Measurements from ENCODE around the gene NPB.

NPB gene

DNA sequence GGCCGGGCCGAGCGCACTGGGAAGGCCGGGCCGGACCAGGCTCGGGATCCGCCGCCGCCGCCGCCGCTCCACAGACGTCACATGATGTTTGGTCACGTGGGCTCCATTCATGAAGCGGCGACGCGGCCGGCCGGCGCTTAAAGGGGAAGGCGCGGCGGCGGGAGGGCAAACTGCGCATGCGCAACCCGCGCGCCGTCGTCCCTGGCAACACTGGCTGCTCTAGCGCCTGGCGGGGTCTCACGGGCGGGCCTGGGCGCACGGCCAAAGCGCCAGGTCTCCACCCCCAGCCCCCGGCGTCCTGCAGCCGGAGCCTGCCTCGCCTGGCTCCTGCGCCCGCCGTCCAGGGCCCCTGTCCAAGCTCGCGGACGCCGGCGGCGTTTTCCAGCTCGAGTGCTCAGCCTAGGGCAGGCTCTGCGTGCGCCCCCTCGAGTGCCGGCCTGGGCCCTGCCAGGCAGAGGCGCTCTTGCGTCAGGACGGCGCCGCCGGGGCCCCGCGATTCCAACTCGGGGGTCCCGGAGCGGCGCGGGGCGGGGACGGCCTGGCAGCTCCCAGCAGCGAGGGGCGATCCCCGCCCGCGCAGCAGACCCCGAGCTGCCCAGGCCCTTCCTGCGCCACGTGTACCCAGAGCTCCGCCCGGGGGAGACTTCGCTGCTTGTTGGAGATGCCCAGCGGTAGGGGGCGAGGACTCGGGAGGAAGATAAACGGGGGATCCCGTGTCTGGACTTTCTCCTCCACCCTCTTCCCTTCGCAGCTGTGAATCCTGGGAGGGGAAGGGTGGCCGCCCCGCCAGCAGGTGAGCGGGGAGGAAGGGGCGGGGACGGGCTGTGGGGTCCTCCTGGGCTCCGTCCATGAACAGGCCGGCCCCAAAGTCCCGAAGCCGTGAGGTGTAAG, 25.9 kb downstream of the NPB start, which contains the start of gene MAFG:
MAFG (minus strand) TSS at position 83 of the 891 bp plus-strand sequence. CDS start 4,550 bp downstream, outside the sequence.
- peak; percentile 94 for DNase-seq

DNA sequence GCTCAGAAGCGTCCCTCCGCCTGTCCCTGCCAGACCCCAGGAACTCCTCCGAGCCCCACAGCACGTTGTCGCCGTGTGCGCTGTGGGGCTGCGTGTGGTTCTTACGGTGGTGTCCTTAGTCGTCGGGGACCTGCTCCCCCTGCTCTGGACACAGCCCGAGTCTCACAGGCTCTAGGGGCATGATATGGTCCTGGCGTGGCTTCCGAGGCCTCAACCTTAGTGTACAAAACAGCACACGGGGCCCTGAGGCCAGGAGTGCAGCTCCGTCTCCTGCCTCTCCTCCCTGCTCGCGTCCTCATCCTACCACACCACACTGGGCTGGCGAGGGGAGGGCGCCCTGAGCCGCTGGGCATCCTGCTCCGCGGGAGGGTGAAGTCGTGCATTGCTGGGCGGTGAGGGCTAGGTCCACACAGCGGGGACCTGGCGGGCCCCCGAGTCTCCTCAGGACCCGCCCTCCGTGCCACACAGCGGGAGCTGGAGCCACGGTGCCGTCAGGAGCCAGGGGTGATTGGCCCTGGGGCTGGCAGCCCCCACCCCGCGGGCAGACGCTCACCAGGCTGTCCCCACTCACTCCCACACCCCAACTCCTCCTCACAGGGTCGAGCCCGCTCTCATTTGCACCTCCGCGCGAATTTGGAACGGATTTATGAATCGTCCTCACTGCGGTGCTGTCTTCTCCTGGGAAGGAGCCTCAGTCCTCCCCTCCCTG, 26.7 kb downstream of the NPB start:
- DNase-seq: no peak

DNA sequence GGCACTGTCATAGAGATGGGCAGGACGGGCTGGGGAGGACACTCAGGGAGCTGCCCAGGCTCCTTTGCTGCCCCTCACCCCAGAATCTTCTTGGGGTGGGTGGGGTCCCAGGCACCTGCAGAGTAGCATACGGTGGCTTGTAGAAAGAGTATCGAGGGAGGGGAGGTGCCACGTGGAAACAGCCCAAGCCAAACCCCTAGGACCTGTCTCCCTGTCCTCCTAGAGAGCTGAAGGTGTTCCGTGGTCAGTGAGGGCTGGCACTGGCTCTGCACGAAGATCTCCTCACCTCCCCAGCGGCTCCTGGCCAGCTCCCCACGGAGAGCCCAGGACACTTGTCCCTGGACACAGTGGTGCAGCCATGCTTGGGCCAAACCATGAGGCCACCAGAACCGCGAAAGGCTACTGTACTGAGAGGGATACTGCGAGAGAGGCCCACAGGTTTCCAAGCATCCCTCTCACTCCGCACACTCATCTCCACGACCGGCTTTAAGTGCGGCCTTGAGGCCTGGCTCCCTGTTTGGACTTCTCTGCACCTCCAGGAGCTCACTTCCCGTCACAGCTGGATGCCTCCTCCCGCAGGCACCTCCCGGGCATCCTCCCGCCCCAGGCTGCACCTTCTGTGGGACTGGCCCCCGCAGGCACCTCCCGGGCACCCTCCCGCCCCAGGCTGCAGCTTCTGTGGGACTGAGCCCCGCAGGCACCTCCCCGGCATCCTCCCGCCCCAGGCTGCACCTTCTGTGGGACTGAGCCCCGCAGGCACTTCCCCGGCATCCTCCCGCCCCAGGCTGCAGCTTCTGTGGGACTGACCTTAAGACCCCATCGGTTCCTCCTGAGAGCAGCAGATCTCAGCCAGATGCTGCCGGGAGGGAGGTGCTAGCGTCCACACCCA, 27.5 kb downstream of the NPB start:
- DNase-seq: no peak

DNA sequence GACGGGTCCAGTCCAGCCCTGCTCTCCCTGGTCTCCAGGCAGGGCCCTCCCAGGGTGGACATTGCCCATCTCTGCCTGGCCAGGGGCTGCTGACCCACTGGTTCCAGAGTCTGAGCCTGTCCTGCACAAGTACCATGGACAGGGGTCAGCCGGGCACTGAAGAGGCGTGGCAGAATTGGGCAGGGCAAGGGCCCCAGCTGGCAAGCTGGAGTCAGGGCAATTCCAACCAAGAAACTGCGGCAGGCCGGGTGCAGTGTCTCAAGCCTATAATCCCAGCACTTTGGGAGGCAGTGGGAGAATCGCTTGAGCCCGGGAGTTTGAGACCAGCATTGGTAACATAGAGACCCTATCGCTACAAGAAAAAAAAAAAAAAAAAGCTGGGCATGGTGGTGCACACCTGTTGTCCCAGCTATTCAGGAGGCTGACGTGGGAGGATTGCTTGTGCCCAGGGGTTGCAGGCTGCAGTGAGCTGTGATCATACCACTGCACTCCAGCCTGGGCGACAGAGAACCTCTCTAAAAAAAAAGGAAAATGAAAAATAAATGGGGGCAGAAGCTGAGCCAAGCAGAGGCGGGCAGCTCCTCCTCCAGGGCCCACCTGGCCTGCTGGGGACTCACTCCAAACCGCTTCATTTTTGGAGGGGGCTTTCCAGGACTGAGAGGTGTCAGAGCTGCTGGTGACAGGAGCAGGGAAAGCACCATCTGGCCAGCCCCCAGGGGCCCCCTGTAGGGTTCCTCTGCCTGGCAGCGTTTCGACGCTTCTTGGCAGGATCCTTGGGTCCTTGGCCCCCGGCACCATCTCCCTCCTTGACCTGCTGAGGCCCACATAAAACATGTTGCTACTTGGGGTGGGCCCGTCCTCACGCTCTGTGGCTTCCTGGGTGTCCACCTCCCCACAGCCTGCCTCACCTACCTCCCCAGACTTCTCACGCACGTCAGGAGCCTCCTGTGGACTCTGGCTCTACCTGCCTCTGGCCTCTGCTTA, 28.4 kb downstream of the NPB start:
- DNase-seq: no peak

DNA sequence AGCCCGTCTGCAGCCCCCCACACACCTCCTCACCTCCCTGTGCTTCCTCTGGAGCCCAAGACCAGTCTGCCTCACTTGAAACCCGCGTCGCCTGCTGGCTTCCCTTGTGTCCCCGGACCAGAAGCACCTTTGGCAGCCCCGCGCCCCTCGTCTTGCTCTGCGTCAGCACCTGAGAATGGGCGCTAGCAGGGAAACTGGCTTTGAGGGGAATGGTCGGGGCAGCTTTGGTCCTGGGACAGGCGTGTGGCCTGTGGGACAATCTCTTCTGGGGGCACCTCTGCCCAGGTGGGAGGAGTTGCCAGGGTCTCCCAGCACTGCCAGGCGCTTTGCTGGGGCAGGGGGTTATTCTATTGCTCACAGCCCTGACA, 29.1 kb downstream of the NPB start:
- DNase-seq: no peak

DNA sequence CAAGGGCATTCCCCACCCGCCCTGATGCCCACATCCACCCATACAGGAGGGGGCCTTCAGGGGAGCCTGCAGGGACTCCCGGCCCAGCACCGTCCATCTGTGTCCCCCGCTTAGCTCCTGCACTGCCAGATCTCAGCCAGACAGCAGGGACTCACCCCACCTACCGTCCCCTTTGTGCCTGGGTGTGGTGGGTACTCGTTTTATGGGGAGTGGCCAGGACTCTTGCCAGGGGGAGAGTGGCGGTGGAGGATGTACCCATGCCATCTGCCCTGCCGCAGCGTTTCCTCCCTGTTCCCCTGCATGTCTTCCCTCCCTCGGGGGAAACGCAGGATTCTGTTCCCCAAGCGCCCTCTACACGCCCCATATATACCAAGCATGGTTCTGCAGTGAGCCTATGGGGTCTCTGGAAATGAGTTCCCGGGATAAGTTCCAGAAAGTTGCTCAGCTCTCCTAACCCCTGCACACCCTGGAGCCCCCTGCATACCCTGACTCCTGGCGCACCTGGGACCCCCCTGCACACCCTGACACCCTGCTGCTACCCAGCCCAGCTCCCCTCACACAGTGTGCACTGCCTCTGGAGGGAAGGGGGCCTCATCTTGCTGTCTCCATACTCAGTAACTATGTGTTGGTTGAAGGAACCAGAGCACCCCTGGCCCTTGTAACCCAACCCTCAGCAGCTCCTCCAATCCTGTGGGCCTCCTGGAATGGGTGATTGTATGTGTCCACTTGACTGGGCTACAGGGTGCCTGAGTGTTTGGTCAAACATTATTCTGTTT, 29.7 kb downstream of the NPB start:
- no peak for DNase-seq

DNA sequence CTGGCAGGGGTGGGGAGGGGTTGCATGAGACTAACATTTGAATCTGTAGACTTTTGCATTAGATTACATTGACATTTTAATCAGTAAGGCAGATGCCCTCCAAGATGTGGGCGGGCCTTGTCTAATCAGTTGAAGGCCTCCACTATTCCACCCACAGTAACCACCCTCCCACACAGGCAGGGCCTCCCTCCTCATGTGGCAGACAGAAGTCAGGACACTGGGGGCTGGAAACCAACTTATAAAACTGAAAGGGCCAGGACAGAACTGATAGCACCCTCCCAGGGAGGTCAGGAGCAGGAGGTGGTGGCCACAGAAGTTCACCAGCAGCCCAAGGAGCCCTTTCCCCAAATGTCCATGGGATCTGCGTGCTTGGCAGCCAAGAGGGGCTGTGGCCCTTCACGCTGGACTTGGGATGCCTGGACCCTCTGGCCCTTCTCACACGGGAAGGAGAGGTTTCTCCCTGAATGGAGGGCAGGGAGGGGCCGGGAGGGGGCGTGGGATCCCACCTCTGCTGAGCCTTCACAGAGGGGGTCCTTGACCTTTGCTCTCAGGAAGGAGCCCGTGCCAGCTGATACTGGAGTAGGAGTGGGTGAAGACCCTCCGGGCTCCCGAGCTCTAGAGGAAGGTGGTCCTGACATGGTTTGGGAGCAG, 30.4 kb downstream of the NPB start:
- DNase-seq: no peak

DNA sequence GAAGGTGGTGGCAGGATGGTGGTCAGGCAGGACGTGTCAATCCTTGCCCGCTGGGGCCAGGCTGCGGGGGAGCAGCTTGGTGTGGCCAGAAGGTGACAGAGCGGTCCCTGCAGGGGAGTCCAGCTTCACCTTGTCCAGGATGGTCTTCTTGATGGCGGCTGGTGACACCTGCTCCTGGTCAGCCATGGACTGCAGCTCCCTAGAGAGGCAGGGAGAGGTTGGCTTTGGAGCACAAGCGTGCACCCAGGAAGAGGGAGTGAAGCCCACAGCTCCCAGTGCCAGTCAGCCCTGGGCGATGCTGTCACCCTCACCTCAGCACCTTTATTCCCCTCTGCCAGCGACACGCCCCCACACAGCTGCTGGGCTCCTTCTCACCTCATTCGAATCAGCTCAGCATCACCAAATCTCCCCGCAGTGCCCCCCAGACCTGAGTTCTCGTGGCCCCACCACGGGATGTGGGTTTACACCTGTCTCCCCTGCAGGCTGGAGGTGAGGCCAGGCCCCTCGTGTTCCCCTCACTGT, 31.2 kb downstream of the NPB start:
- DNase-seq: no peak

DNA sequence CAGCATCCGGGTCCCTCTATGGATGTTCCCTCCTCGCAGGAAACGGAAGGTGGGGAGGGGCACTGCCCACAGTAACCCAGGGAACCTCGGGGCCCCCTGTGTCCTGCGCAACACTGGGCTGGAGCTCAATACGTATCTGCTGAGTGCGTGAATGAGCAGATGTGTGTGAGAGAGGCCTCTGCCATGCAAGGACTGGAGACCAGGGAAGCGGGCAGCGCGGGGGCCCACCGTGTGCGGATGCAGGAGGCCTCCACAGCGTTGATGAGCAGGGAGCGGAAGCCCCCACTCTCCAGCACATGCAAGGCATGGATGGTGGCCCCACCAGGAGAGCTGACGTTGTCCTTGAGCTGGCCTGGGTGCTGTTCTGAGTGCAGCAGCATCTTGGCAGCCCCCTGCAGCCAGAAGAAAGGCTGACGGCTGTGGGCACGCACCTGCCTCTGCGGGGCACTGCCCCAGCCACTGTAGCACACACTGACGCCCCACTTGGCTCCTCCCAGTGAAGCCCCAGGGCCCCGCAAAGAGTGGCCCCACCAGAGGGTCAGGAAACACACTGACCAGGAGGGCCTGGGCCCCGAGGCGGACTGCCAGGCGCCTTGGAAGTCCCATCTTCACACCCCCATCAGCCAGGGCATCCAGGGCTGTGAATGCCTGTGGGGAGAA, 32.2 kb downstream of the NPB start:
- no peak for DNase-seq

DNA sequence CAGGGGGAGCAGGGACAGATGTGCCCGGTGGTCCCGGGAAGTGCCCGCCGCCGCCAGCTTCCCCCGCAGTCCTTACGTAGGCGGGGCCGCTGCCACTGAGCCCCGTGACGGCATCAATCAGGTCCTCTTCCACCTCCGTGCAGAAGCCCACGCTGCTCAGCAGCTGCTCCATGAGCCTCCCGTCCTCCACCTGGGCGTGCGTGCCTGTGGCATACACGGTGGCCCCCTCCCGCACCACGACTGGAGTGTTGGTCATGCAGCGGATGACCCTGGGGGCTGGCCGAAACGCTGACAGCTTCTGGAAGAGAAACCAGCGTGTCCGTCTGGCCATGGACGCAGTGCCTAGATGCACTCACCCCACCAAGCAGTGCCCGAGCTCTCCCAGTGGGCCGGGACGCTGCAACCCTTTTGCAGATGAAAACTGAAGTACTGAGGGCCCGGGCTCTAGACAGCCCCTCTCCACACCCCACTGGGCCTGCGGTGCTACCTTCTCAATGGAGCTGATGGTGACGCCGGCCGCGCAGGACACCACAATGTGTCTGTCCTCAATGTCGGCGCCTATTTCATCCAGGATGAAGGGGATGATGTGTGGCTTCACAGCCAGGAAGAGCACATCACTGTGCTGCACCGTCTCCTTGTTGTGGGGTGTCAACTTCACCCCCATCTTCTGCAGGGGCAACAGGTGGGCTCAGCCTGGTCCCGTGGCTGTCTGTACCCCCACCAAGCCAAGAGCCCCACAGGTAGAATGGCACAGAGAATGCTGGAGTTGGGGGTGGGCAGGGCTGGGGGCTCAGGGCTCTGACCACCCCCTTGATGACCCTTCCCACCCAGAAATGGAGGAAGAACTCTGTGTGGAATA, 33.0 kb downstream of the NPB start:
- DNase-seq: no peak

DNA sequence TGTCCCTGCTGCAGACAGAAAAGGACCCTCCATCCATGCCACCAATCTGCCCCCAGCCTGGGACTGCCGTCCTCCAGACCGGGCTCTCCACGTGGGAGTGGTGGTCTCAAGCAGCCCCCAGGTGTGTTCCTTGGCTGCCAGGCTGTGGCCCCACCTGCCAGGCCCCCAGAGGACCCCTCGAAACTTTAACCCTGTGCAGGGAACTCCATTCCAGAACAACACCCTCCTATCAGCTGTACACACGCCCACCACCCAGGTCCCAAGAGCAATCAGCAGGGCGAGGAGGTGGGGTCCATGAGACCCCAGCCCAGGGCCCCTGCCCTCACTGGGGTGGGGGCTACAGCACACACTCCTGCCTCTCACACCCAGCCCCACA, 33.7 kb downstream of the NPB start:
- no peak for DNase-seq

DNA sequence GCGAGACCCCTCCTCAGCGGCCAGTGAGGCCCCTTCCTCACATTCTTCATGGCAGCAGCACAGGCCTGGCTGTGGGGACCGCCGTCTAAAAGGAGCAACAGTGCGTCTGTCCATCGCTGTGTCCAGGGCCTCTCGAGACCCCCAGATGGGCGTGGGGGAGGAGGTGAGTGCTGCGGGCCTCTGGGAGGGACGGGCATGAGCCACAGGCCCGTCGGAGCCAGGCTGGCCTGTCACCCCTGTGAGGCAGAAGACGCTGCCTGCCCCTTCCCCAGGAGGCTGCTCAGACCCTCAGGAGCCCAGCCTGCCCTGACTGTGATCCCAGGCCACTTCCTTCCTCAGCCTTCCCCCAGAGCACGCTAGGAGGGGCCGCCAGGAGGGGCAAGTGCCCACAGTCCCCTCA, 37.2 kb downstream of the NPB start:
- no peak for DNase-seq

DNA sequence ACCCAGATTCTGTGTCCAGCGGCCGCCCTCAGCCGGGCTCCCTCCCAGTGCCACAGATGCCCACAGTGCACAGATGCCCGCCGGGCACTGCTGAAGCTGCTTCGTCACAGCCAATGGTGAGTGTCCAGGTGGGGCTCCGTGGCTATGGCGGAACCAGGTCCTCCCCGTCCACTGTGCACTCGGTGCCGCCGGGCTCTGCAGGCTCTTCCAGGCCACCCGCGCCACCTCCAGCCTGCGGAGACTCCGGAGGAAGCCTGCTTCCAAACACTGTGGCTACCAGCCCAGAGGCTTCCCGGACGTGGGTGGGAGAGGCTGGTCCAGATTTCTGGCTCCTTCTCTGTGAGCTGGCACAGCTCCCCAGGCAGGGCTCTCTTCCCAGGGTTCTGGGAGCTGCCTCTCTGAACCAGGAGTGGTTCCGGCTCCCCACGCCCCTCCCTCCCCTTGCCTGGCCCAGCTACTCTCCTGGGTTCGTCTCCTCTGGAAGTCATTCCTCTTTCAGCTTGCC, 37.9 kb downstream of the NPB start:
- no peak for DNase-seq

DNA sequence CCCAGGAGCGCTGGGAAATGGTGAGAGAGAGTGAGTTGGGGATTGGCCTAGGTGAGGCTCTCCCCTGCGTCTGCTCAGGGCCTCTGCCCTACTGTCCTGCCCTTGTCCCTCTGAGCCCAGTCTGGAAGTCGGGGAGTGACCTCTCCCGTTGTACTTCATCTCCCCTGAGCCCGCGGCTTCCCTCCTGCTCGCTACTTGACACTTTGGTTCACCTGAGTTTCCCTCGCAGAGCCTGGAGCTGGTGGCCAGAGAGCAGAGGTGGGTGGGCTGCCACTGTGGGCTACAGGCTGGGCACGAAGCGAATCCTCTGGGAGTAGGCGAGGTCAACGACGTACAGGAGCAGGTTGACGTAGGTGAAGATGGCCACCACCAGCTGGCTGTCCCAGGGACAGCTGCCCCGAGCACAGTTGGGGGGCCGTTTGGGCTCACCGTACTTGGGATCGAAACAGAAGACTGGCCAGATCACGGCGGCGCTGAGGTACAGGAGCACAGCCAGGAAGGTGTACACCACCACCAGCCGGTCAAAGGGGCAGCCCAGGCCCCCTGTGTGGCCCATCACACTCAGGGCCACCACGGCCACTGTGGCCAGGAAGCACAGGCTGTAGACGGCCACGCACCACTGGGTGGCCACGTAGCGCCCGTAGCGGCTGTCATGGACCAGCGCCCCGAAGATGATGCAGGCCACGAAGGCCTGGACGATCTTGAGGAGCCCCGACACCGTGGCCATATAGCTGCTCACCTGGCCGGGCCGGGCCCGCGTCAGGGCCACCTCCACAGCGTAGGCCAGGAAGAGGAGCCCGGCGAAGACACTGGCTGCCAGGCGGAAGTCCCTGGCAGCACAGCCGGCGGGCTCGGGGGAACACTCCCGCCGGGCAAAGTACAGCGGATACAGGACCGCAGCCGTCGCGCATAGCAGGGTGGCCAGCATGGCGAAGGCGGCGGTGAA, 38.8 kb downstream of the NPB start:
- no peak for DNase-seq

DNA sequence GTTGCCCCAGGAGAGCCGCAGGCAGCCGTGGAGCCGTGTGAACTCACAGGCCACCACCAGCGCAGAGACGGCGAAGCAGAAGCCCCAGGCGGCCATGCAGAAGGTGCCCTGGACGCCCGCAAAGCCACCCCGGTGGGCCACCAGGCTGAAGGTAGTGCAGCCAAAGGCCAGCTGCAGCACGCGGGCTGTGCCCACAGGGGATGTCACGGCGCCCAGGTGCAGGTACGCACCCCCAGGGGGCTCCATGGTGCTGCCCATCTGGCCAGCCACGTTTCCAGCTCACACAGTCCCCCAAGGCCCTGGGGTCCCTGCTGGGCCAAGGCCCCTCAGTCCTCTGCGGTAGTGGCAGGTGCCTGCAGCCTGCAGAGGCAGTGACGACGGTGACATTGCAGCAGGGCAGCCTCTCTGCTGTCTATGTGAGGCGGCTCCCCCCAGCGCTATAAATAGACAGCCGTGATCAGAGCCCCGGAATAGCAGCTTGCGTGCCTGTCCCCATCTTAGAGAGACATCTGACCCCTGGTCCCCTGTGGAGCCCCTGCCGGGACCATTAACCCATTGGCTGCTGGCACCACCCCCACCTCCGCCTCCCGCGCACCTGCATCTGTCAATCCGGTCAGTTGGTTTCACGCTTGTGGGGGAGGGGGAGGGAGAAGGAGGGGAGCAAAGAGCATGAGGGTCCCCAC, 39.6 kb downstream of the NPB start:
- DNase-seq: no peak

DNA sequence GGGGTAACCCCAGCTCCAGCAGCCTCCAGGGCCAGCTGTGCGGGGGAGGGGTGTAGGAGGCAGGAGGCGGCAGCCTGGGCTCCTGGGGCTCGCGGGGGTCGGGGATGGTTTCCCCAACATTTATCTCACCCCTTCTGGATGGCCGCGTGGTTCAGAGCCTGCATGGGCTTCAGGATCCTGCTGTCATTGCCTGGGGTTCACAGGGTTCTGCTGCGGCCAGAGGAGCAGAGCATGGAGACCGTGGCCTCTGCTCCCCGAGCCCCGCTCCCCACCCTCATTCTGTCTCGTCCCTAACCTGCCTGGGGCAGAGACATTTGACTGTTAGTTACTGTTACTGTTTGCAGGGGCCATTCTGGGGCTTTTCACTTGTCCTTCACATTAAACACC, 40.1 kb downstream of the NPB start:
- no peak for DNase-seq

DNA sequence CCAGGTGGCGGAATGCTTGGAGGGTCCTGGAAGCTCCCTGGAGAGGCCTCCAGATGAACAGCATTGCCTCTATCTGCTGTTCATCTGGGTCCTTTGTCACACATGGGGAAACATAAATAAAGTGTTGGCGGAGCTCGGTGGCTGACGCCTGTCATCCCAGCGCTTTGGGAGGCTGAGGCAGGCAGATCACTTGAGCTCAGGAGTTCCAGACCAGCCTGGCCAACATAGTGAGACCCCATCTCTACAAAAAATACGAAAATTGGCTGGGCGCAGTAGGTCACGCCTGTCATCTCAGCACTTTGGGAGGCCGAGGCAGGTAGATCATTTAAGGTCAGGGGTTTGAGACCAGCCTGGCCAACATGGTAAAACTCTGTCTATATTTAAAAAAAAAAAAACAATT, 42.8 kb downstream of the NPB start:
- DNase-seq: no peak

All from fibroblast of upper back skin (primary cell).